Measurements from ENCODE around the gene NFIL3. TPM values are rescaled to one million over a fixed set of nuclear protein-coding genes. Genes with fewer than 3 reads are reported as not detected.

NFIL3 gene
- total RNA-seq, 4 donors from 2014 or later: 13.9 to 38.6 (median 22.7) TPM

GRCh38 chr9:91426123-91426745 is 2.6 kb upstream of the NFIL3 start:
- H3K4me1 ChIP-seq: peaks cover 7 to 13% of the 10 kb centered on the region in 2 donors
- intact Hi-C loops (cut with DNase I): loop anchor here (5.0 to 10.0 kb wide), 3 partner anchors 231 to 509 kb away; no protein-coding TSS in a partner anchor
- H3K27ac ChIP-seq: no peak overlapping the region
- H3K4me3 ChIP-seq (replicated peaks in 1 of 3): no peak overlapping the region
- no peaks in the 10 kb centered on the region for H3K36me3 ChIP-seq
- H3K9me3 ChIP-seq: no peaks in the 10 kb centered on the region
- DNase-seq: no peak
- H3K27me3 ChIP-seq: no peaks in the 10 kb centered on the region
- 49 to 65% methylated on average over 3 of the region's 3 CpGs for WGBS, 2 donors
- no peak for TF ChIP-seq POLR2A (IDR thresholded peaks at IDR 0.05)
- peak in 5 of 6 experiments; percentile 17 to 53 (median 47) for TF ChIP-seq CTCF (IDR thresholded peaks at IDR 0.05)

- WGBS, 2 donors: 81 to 86% methylated on average over 9 of the region's 9 CpGs
- H3K9me3 ChIP-seq: no peaks in the 10 kb centered on the region
- peaks cover 13 to 20% of the 10 kb centered on the region in 2 donors for H3K4me1 ChIP-seq
- intact Hi-C loops (cut with DNase I): loop anchor here (5.0 to 10.0 kb wide), 3 partner anchors 230 to 508 kb away; no protein-coding TSS in a partner anchor
- TF ChIP-seq POLR2A (IDR thresholded peaks at IDR 0.05) (no peak), CTCF (IDR thresholded peaks at IDR 0.05) (no peak)
- H3K27ac ChIP-seq: peak overlapping the region in 2 of 3 donors; percentile 96 to 99
- H3K4me3 ChIP-seq (replicated peaks in 1 of 3): peak overlapping the region in 1 of 3 donors; percentile 89
- no peaks in the 10 kb centered on the region for H3K36me3 ChIP-seq
- H3K27me3 ChIP-seq: no peaks in the 10 kb centered on the region
- DNase-seq: no peak
These were observed 1.6 kb upstream of the NFIL3 start for GRCh38 chr9:91425271-91425670.

- DNase-seq: peak; percentile 80 to 81
- TF ChIP-seq POLR2A (IDR thresholded peaks at IDR 0.05): peak in 1 of 2 donors; percentile 26
- TF ChIP-seq CTCF (IDR thresholded peaks at IDR 0.05): peak in 4 of 6 experiments; percentile 5 to 25 (median 12)
- intact Hi-C loops (cut with DNase I): loop anchor here (5.0 to 10.0 kb wide), 3 partner anchors 230 to 507 kb away; no protein-coding TSS in a partner anchor
- peak overlapping the region; percentile 95 to 99 (median 96) for H3K27ac ChIP-seq
- no peaks in the 10 kb centered on the region for H3K36me3 ChIP-seq
- H3K4me3 ChIP-seq (replicated peaks in 1 of 3): peak overlapping the region; percentile 55 to 89 (median 57)
- no peaks in the 10 kb centered on the region for H3K9me3 ChIP-seq
- H3K4me1 ChIP-seq: peaks cover 14 to 24% of the 10 kb centered on the region in 2 donors
- 2 to 8% methylated on average over 26 to 62 of the region's 67 CpGs for WGBS, 2 donors
- H3K27me3 ChIP-seq: no peaks in the 10 kb centered on the region
These were observed 958 bp upstream of the NFIL3 start for GRCh38 chr9:91424403-91425176.

- intact Hi-C loops (cut with DNase I): loop anchor here (10.0 kb wide), 1 partner anchor 228 kb away; no protein-coding TSS in a partner anchor
- 1 to 2% methylated on average over 35 to 41 of the region's 76 CpGs for WGBS, 2 donors
- DNase-seq: peak; percentile 68 to 69
- TF ChIP-seq CTCF (IDR thresholded peaks at IDR 0.05) (peak in 1 of 6 experiments; percentile 40), POLR2A (IDR thresholded peaks at IDR 0.05) (peak in 1 of 2 donors; percentile 42)
- Histone ChIP-seq H3K4me3 (replicated peaks in 1 of 3) (peak overlapping the region; percentile 55 to 89 (median 87)), H3K4me1 (peaks cover 20 to 36% of the 10 kb centered on the region in 2 donors), H3K9me3 (no peaks in the 10 kb centered on the region), H3K36me3 (no peaks in the 10 kb centered on the region), H3K27me3 (no peaks in the 10 kb centered on the region), H3K27ac (peak overlapping the region; percentile 92 to 94 (median 93))
These were observed 597 bp downstream of the NFIL3 start for GRCh38 chr9:91422758-91423711.
